Natural killer cell (primary cell): ENCODE measurements around the gene CHST3. TPM values are rescaled to one million over a fixed set of nuclear protein-coding genes. Genes with fewer than 3 reads are reported as not detected.

Source experiments
- ATAC-seq, 3 donors: fragments of 150-1000 bp in 2 of 3; fragments of 200-7000 bp in 1 of 3; cut with Tn5 transposase; 1 replicate in 1 of 3; 2 replicates in 2 of 3; pipeline ENCODE4 v1.10.0; 2021; ENCODE audit warnings: mild to moderate bottlenecking in 2 of 3, moderate library complexity in 2 of 3
- DNase-seq, 2 donors: peaks; one replicate each; pipeline versions ENCODE4 v3.0.0 to v3.0.0-alpha.2; 2013 to 2021; ENCODE audit warnings: mixed read lengths in 1 of 2
- H3K27ac ChIP-seq: one replicate; pipeline ENCODE4 v1.5.1; 2013; ENCODE audit warnings: mild to moderate bottlenecking, low read length
- H3K27me3 ChIP-seq: one replicate; pipeline ENCODE4 v1.6.1; 2013; ENCODE audit warnings: low read length; ENCODE audit not compliant: control insufficient read depth, insufficient read depth
- H3K36me3 ChIP-seq: one replicate; pipeline ENCODE4 v1.6.1; 2013; ENCODE audit warnings: low read length; ENCODE audit not compliant: control insufficient read depth, insufficient read depth
- H3K4me1 ChIP-seq: one replicate; pipeline ENCODE4 v1.6.1; 2013; ENCODE audit warnings: low read length; ENCODE audit not compliant: control insufficient read depth, insufficient read depth
- H3K4me3 ChIP-seq: one replicate; pipeline ENCODE4 v1.5.1; 2013; ENCODE audit warnings: low read length
- H3K9me3 ChIP-seq: one replicate; pipeline ENCODE4 v1.6.1; 2013; ENCODE audit warnings: low read length; ENCODE audit not compliant: control insufficient read depth, insufficient read depth
- H3K27ac Mint-ChIP-seq, 2 donors: one replicate each; pipeline ENCODE4 v1.8.0; 2022; ENCODE audit warnings: mild to moderate bottlenecking in 2 of 2, mixed read lengths in 2 of 2, moderate library complexity in 1 of 2
- H3K27me3 Mint-ChIP-seq, 2 donors: one replicate each; pipeline ENCODE4 v1.8.0; 2022; ENCODE audit warnings: low read depth in 2 of 2, mixed read lengths in 2 of 2
- H3K36me3 Mint-ChIP-seq: one replicate; pipeline ENCODE4 v1.8.0; 2022; ENCODE audit warnings: mixed read lengths
- H3K4me1 Mint-ChIP-seq, 2 donors: one replicate each; pipeline ENCODE4 v1.8.0; 2022; ENCODE audit warnings: mixed read lengths in 2 of 2
- H3K4me3 Mint-ChIP-seq: one replicate; pipeline ENCODE4 v1.8.0; 2022; ENCODE audit warnings: mild to moderate bottlenecking, moderate library complexity, mixed read lengths
- H3K9me3 Mint-ChIP-seq, 2 donors: one replicate each; pipeline ENCODE4 v1.8.0; 2022; ENCODE audit warnings: mixed read lengths in 2 of 2
- CTCF ChIP-seq: fragments of 200-600 bp; IDR thresholded peaks from one replicate; pipeline ENCODE4 v1.8.0; 2022; ENCODE audit warnings: antibody characterized with exemption
- WGBS: methylation state at CpG from one replicate; pipeline ENCODE4 v1.1.7; 2013; ENCODE audit warnings: missing lambda C conversion rate; ENCODE audit not compliant: insufficient coverage; 5-methylcytosine and 5-hydroxymethylcytosine counted together
- intact Hi-C: fragments of 100-400 bp; cut with micrococcal nuclease; formaldehyde crosslinking; loops from one replicate; pipeline ENCODE4 v1.14.2; 2022
- total RNA-seq, 4 donors: library from RNA; stranded (reverse); fragments of 120-200 nt in 1 of 4; gene quantifications; one replicate each; pipeline versions ENCODE4 v1.2.3 to v1.2.4, GENCODE V29; 2013 to 2022

Gene CHST3
- total RNA-seq, 3 donors from 2014 or later (not counting 1 experiment from before 2014, with no cell fraction given) = not detected

- no peak for TF ChIP-seq CTCF
- Mint-ChIP-seq H3K27ac (no peak overlapping the region), H3K9me3 (peaks cover 11 to 13% of the 10 kb centered on the region in 2 donors), H3K4me1 (no peaks in the 10 kb centered on the region), H3K27me3 (peaks cover 4 to 10% of the 10 kb centered on the region in 2 donors), H3K36me3 (peaks cover 8% of the 10 kb centered on the region), H3K4me3 (no peak overlapping the region)
- Histone ChIP-seq H3K27me3 (no peaks in the 10 kb centered on the region), H3K27ac (no peak overlapping the region), H3K9me3 (peaks cover 51% of the 10 kb centered on the region), H3K4me3 (no peak overlapping the region), H3K36me3 (no peaks in the 10 kb centered on the region), H3K4me1 (no peaks in the 10 kb centered on the region)
- ATAC-seq (no peak), DNase-seq (no peak)
- intact Hi-C loops = no loop called here
- WGBS = 50% methylated on average over 3 of the region's 3 CpGs
These were observed 11.4 kb upstream of the CHST3 start for GRCh38 chr10:71952745-71953144.

GRCh38 chr10:71957546-71958275 is 6.5 kb upstream of the CHST3 start:
- no peak for TF ChIP-seq CTCF
- Mint-ChIP-seq H3K27me3 (peaks cover 23 to 47% of the 10 kb centered on the region in 2 donors), H3K36me3 (no peaks in the 10 kb centered on the region), H3K9me3 (peaks cover 9 to 13% of the 10 kb centered on the region in 2 donors), H3K4me1 (no peaks in the 10 kb centered on the region), H3K4me3 (no peak overlapping the region), H3K27ac (no peak overlapping the region)
- peaks cover 24% of the 10 kb centered on the region for H3K9me3 ChIP-seq
- no peak overlapping the region for H3K4me3 ChIP-seq
- no peaks in the 10 kb centered on the region for H3K4me1 ChIP-seq
- 73% methylated on average over 9 of the region's 9 CpGs for WGBS
- DNase-seq (no peak), ATAC-seq (no peak)
- H3K36me3 ChIP-seq = no peaks in the 10 kb centered on the region
- peaks cover 4% of the 10 kb centered on the region for H3K27me3 ChIP-seq
- intact Hi-C loops = no loop called here
- no peak overlapping the region for H3K27ac ChIP-seq

- H3K27ac ChIP-seq = no peak overlapping the region
- H3K36me3 ChIP-seq = no peaks in the 10 kb centered on the region
- no peaks in the 10 kb centered on the region for H3K4me1 Mint-ChIP-seq
- peaks cover 19% of the 10 kb centered on the region for H3K9me3 ChIP-seq
- TF ChIP-seq CTCF = no peak
- H3K4me3 ChIP-seq = no peak overlapping the region
- H3K9me3 Mint-ChIP-seq = peaks cover 8 to 12% of the 10 kb centered on the region in 2 donors
- H3K27me3 ChIP-seq = peaks cover 16% of the 10 kb centered on the region
- ATAC-seq = no peak
- H3K4me3 Mint-ChIP-seq = no peak overlapping the region
- peaks cover 4% of the 10 kb centered on the region for H3K4me1 ChIP-seq
- DNase-seq = no peak
- no peaks in the 10 kb centered on the region for H3K36me3 Mint-ChIP-seq
- intact Hi-C loops = no loop called here
- peaks cover 29 to 55% of the 10 kb centered on the region in 2 donors for H3K27me3 Mint-ChIP-seq
- H3K27ac Mint-ChIP-seq = no peak overlapping the region
- 100% methylated on average over 3 of the region's 3 CpGs for WGBS
These were observed 4.7 kb upstream of the CHST3 start for GRCh38 chr10:71959526-71959925.

- Mint-ChIP-seq H3K9me3 (no peaks in the 10 kb centered on the region), H3K27me3 (peaks cover 45 to 72% of the 10 kb centered on the region in 2 donors), H3K4me1 (no peaks in the 10 kb centered on the region), H3K4me3 (no peak overlapping the region), H3K36me3 (no peaks in the 10 kb centered on the region), H3K27ac (no peak overlapping the region)
- DNase-seq (no peak), ATAC-seq (no peak)
- H3K4me3 ChIP-seq = no peak overlapping the region
- H3K4me1 ChIP-seq = peaks cover 9% of the 10 kb centered on the region
- intact Hi-C loops = no loop called here
- WGBS = 85% methylated on average over 10 of the region's 10 CpGs
- H3K27me3 ChIP-seq = peaks cover 28% of the 10 kb centered on the region
- H3K36me3 ChIP-seq = no peaks in the 10 kb centered on the region
- no peak for TF ChIP-seq CTCF
- H3K9me3 ChIP-seq = no peaks in the 10 kb centered on the region
- H3K27ac ChIP-seq = no peak overlapping the region
These were observed 2.4 kb upstream of the CHST3 start for GRCh38 chr10:71961831-71962230.
